ENCODE results near the gene CEP192. TPM values are rescaled to one million over a fixed set of nuclear protein-coding genes. Genes with fewer than 3 reads are reported as not detected.

The CEP192 gene
- polyA plus RNA-seq, 1 of the 3 experiments (the other 2 are of a cell fraction): 9.4 TPM

DNA sequence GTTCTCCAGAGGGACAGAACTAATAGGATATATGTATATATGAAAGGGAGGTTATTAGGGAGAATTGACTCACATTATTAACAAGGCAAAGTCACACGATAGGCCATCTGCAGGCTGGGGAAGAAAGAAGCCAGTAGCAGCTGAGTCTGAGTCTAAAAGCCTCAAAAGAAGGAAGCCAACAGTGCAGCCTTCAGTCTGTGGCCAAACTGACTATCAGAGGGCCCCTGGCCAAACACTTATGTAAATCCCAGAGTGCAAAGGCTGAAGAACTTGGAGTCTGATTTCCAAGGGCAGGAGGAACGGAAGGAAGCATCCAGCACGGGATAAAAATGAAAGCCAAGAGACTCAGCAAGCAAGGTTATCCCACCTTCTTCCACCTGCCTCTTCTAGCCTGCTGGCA lies 119.4 kb downstream of the CEP192 start:
- Histone ChIP-seq H3K9me2 (no peaks in the 10 kb centered on the region), H4K20me1 (ENCODE audit: insufficient read depth) (no peaks in the 10 kb centered on the region), H3K4me2 (no peak overlapping the region), H3F3A (replicated peaks; ENCODE audit: insufficient read depth) (no peaks in the 10 kb centered on the region), H2AFZ (ENCODE audit: low read depth) (no peak overlapping the region), H3K36me3 (replicated peaks in 1 of 2; ENCODE audit: control insufficient read depth in 1 of 2, insufficient read depth in 2 of 2, low read length in 1 of 2) (peaks cover 39 to 68% of the 10 kb centered on the region in 2 experiments), H3K9ac (no peak overlapping the region), H3K27ac (ENCODE audit: low read depth in 2 of 2, low read length in 1 of 2) (no peak overlapping the region), H3K4me1 (ENCODE audit: control insufficient read depth in 1 of 2, insufficient read depth in 2 of 2, low read depth in 1 of 2, low read length in 1 of 2) (peaks cover 0 to 11% of the 10 kb centered on the region in 2 experiments; a peak in 1 of 4 replicates), H3K4me3 (ENCODE audit: low read depth in 2 of 2, low read length in 1 of 2) (no peak overlapping the region), H3K79me2 (ENCODE audit: insufficient read depth) (no peaks in the 10 kb centered on the region), H3K9me3 (no peaks in the 10 kb centered on the region), H3K27me3 (ENCODE audit: insufficient read depth) (no peaks in the 10 kb centered on the region)
- 87% methylated on average over 3 of the region's 3 CpGs for WGBS (ENCODE audit: low lambda C conversion rate)
- no peak for DNase-seq
- POLR2A ChIA-PET: no interaction called here
- TF ChIP-seq GABPA (IDR thresholded peaks at IDR 0.05; ENCODE audit: low read depth): no peak
- TF ChIP-seq NFIC (IDR thresholded peaks at IDR 0.05; ENCODE audit: borderline replicate concordance): no peak
- no peak for TF ChIP-seq GATA2 (CRISPR knock-in tag; IDR thresholded peaks at IDR 0.05)
- TF ChIP-seq CHD2 (IDR thresholded peaks at IDR 0.05; ENCODE audit: low read length, partially characterized antibody): no peak
- TF ChIP-seq, protein P1, sequence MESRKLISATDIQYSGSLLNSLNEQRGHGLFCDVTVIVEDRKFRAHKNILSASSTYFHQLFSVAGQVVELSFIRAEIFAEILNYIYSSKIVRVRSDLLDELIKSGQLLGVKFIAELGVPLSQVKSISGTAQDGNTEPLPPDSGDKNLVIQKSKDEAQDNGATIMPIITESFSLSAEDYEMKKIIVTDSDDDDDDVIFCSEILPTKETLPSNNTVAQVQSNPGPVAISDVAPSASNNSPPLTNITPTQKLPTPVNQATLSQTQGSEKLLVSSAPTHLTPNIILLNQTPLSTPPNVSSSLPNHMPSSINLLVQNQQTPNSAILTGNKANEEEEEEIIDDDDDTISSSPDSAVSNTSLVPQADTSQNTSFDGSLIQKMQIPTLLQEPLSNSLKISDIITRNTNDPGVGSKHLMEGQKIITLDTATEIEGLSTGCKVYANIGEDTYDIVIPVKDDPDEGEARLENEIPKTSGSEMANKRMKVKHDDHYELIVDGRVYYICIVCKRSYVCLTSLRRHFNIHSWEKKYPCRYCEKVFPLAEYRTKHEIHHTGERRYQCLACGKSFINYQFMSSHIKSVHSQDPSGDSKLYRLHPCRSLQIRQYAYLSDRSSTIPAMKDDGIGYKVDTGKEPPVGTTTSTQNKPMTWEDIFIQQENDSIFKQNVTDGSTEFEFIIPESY (IDR thresholded peaks at IDR 0.05; ENCODE audit: borderline replicate concordance, low read depth): no peak
- no peak for TF ChIP-seq SIN3A (IDR thresholded peaks at IDR 0.05; ENCODE audit: borderline replicate concordance, low read depth, low read length)
- no peak for TF ChIP-seq TCF12 (IDR thresholded peaks at IDR 0.05)
- TF ChIP-seq, protein P2, sequence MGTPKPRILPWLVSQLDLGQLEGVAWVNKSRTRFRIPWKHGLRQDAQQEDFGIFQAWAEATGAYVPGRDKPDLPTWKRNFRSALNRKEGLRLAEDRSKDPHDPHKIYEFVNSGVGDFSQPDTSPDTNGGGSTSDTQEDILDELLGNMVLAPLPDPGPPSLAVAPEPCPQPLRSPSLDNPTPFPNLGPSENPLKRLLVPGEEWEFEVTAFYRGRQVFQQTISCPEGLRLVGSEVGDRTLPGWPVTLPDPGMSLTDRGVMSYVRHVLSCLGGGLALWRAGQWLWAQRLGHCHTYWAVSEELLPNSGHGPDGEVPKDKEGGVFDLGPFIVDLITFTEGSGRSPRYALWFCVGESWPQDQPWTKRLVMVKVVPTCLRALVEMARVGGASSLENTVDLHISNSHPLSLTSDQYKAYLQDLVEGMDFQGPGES (IDR thresholded peaks at IDR 0.05; ENCODE audit: low read depth, low read length): no peak
- TF ChIP-seq POLR2AphosphoS5 (IDR thresholded peaks at IDR 0.05; ENCODE audit: low read depth, low read length): no peak
- TF ChIP-seq FOXM1 (IDR thresholded peaks at IDR 0.05; ENCODE audit: low read depth): no peak
- TF ChIP-seq, protein P3, sequence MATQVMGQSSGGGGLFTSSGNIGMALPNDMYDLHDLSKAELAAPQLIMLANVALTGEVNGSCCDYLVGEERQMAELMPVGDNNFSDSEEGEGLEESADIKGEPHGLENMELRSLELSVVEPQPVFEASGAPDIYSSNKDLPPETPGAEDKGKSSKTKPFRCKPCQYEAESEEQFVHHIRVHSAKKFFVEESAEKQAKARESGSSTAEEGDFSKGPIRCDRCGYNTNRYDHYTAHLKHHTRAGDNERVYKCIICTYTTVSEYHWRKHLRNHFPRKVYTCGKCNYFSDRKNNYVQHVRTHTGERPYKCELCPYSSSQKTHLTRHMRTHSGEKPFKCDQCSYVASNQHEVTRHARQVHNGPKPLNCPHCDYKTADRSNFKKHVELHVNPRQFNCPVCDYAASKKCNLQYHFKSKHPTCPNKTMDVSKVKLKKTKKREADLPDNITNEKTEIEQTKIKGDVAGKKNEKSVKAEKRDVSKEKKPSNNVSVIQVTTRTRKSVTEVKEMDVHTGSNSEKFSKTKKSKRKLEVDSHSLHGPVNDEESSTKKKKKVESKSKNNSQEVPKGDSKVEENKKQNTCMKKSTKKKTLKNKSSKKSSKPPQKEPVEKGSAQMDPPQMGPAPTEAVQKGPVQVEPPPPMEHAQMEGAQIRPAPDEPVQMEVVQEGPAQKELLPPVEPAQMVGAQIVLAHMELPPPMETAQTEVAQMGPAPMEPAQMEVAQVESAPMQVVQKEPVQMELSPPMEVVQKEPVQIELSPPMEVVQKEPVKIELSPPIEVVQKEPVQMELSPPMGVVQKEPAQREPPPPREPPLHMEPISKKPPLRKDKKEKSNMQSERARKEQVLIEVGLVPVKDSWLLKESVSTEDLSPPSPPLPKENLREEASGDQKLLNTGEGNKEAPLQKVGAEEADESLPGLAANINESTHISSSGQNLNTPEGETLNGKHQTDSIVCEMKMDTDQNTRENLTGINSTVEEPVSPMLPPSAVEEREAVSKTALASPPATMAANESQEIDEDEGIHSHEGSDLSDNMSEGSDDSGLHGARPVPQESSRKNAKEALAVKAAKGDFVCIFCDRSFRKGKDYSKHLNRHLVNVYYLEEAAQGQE (IDR thresholded peaks at IDR 0.05; ENCODE audit: low read depth, low read length): no peak
- TF ChIP-seq RFX5 (IDR thresholded peaks at IDR 0.05; ENCODE audit: low read length): no peak
- no peak for TF ChIP-seq RXRA (IDR thresholded peaks at IDR 0.05; ENCODE audit: borderline replicate concordance, low read depth)
- TF ChIP-seq NRF1 (IDR thresholded peaks at IDR 0.05; ENCODE audit: low read depth, low read length): no peak
- TF ChIP-seq, protein P4, sequence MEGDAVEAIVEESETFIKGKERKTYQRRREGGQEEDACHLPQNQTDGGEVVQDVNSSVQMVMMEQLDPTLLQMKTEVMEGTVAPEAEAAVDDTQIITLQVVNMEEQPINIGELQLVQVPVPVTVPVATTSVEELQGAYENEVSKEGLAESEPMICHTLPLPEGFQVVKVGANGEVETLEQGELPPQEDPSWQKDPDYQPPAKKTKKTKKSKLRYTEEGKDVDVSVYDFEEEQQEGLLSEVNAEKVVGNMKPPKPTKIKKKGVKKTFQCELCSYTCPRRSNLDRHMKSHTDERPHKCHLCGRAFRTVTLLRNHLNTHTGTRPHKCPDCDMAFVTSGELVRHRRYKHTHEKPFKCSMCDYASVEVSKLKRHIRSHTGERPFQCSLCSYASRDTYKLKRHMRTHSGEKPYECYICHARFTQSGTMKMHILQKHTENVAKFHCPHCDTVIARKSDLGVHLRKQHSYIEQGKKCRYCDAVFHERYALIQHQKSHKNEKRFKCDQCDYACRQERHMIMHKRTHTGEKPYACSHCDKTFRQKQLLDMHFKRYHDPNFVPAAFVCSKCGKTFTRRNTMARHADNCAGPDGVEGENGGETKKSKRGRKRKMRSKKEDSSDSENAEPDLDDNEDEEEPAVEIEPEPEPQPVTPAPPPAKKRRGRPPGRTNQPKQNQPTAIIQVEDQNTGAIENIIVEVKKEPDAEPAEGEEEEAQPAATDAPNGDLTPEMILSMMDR (IDR thresholded peaks at IDR 0.05): no peak
- TF ChIP-seq, protein P5, sequence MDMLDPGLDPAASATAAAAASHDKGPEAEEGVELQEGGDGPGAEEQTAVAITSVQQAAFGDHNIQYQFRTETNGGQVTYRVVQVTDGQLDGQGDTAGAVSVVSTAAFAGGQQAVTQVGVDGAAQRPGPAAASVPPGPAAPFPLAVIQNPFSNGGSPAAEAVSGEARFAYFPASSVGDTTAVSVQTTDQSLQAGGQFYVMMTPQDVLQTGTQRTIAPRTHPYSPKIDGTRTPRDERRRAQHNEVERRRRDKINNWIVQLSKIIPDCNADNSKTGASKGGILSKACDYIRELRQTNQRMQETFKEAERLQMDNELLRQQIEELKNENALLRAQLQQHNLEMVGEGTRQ (IDR thresholded peaks at IDR 0.05; ENCODE audit: borderline replicate concordance, low read depth, low read length): no peak
- TF ChIP-seq FOSL2 (IDR thresholded peaks at IDR 0.05; ENCODE audit: borderline replicate concordance, low read depth): no peak
- TF ChIP-seq, protein P6, sequence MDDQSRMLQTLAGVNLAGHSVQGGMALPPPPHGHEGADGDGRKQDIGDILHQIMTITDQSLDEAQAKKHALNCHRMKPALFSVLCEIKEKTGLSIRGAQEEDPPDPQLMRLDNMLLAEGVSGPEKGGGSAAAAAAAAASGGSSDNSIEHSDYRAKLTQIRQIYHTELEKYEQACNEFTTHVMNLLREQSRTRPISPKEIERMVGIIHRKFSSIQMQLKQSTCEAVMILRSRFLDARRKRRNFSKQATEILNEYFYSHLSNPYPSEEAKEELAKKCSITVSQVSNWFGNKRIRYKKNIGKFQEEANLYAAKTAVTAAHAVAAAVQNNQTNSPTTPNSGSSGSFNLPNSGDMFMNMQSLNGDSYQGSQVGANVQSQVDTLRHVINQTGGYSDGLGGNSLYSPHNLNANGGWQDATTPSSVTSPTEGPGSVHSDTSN (IDR thresholded peaks at IDR 0.05): no peak
- CTCF ChIA-PET: interaction anchor here (1.0 kb wide), 1 partner anchor 49 kb away, joined by 4 read pairs; no protein-coding TSS in a partner anchor

Measured in SK-N-SH (cell line).